Globus pallidus (tissue), 1 donor: ENCODE measurements around the gene PKIG.

ENCODE experiments used
- DNase-seq: peaks from one replicate; pipeline ENCODE4 v3.0.0-alpha.2; 2015; ENCODE audit warnings: low spot score

Gene PKIG

DNA sequence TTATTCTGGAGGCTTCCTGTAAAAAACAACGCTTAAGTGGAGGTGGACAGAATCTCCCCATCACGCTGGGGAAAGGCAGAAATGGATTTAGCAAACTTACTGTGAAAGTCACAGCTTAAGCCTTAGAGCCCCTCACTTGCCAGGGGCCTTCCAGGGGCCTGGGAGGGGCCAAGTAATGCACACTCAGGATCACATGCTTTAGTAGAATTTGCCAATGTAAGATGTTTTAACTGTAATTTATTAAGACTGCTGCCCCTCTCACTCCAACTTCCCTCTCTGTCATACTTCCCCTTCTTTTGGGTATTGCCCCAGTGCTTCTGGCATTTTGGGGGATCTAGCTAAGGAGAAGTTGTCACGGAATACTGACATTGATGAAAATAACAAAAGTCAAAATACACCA is 81.8 kb downstream of the PKIG start:
- no peak for DNase-seq

DNA sequence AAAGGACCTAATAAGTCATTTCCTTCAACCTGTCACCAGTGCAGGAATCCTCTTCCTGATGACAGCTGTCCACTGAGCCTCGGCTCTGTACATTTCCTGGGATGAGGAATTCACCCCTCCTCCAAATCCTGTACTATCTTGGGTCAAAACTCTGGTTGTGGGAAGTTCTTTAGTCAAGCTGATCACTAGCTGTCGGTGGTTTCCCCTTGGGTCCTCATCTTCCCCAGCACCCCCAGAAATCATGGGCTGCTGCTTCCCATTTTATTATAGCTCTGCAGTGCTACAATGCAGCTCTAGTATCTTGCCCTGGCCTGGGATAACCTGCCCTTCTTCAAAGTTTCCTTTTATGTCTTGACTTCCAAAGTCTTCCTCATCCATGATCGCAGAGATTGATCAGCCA is 83.7 kb downstream of the PKIG start:
- DNase-seq = no peak
